Kidney (tissue), 14 donors: Measurements from ENCODE around the gene GATA3. TPM values are rescaled to one million over a fixed set of nuclear protein-coding genes. Genes with fewer than 3 reads are reported as not detected.

ENCODE experiments used
- DNase-seq, 5 donors: peaks; one replicate each; pipeline ENCODE4 v3.0.0-alpha.2; 2013 to 2020
- FAIRE-seq: peaks from 2 replicates; lab custom pipeline; 2012; peaks lifted over from hg19 to GRCh38; lab: Jason Lieb, UNC
- H3K27ac ChIP-seq, 2 donors: one replicate each; pipeline ENCODE4 v1.7.0; 2013; ENCODE audit warnings: low read depth in 2 of 2, low read length in 2 of 2, inconsistent platforms in 1 of 2
- H3K27me3 ChIP-seq: one replicate; pipeline ENCODE4 v1.7.1; 2013; ENCODE audit warnings: low read length, inconsistent platforms; ENCODE audit not compliant: control insufficient read depth, insufficient read depth
- H3K36me3 ChIP-seq, 3 donors: one replicate each; pipeline versions ENCODE4 v1.7.0 to v1.7.1; 2013; ENCODE audit warnings: low read length in 3 of 3, control low read depth in 1 of 3, inconsistent platforms in 1 of 3; ENCODE audit not compliant: insufficient read depth in 3 of 3, control insufficient read depth in 2 of 3
- H3K4me1 ChIP-seq, 3 donors: one replicate each; pipeline versions ENCODE4 v1.7.0 to v1.7.1; 2013; ENCODE audit warnings: low read length in 3 of 3, inconsistent platforms in 1 of 3, low read depth in 1 of 3; ENCODE audit not compliant: control insufficient read depth in 2 of 3, insufficient read depth in 2 of 3
- H3K4me3 ChIP-seq, 3 donors: one replicate each; pipeline versions ENCODE4 v1.7.0 to v1.8.1; 2013; ENCODE audit warnings: low read length in 3 of 3, control low read depth in 1 of 3, inconsistent platforms in 1 of 3
- H3K9ac ChIP-seq, 3 donors: one replicate each; pipeline versions ENCODE4 v1.7.0 to v1.7.1; 2013; ENCODE audit warnings: low read length in 3 of 3, control low read depth in 1 of 3, inconsistent platforms in 1 of 3
- H3K9me3 ChIP-seq, 3 donors: one replicate each; pipeline versions ENCODE4 v1.7.0 to v1.7.1; 2013; ENCODE audit warnings: low read length in 3 of 3, control low read depth in 1 of 3, inconsistent platforms in 1 of 3; ENCODE audit not compliant: control insufficient read depth in 2 of 3, insufficient read depth in 1 of 3
- CTCF ChIP-seq: IDR thresholded peaks from 3 replicates; pipeline ENCODE4 v1.5.1; 2012; ENCODE audit warnings: mild to moderate bottlenecking, moderate library complexity, borderline replicate concordance; ENCODE audit not compliant: insufficient read depth; ENCODE audit errors: extremely low read depth
- intact Hi-C: fragments of 100-400 bp; cut with DNase I; formaldehyde crosslinking; loops from one replicate; pipeline ENCODE4 v1.11.1; 2022
- polyA plus RNA-seq: library from polyadenylated mRNA; stranded (reverse); fragments of 350-450 nt; fragmentation: Illumina TruSeq; extraction: RNeasy Lipid Tissue Mini Kit (QIAGEN cat#74804); gene quantifications from one replicate; pipeline ENCODE4 v1.2.3, GENCODE V29; 2014; ENCODE audit warnings: low read depth, low replicate concordance; ENCODE audit not compliant: insufficient read depth
- total RNA-seq: library from RNA; stranded (reverse); fragmentation: NEBNext Ultra II Directional; extraction: Animal tissue kit (Norgen Biotek cat#: 25700); gene quantifications from one replicate; pipeline ENCODE4 v1.2.1, GENCODE V29; 2021
- donor health status: control.
- donor health status: control.
- donor health status: control.
- donor health status: control.
- donor health status: control.
- donor health status: DM: yes; HTN: yes; CAD: no.
- donor health status: Normal renal cell carcinoma (clear cell type).

The GATA3 gene
- total and polyA plus RNA-seq, 2 donors from 2014 or later: 23.5 to 45.9 TPM

DNA sequence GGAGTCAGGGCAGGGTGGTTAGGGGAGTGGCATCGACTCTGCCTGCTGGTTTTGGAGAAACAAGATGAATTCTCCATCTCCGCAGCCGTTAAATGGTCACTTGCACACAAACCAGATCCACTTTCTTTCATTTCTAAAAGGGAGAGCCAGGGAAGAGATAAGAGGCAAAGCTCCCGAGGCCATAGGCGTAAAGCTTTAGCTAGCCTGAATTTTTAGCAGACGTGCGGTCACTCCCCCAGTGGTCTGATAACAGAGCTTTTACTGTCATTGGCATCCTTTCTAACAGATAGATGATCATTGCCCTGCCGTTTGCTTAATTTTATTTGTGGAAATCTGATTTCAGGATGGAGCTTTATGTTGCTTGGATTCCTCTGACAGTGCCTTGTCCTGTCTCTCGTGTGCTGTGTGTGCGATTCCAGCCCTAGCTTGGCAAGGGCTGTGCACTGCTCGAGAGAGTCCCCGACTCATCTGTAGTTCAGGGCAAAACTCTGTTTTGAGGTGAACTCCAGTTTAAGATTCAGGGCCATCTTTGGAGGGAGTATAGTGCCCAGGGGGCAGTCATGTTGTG, 62.5 kb downstream of the GATA3 start:
- intact Hi-C loops: no loop called here
- H3K4me1 ChIP-seq: no peaks in the 10 kb centered on the region
- no peak overlapping the region for H3K4me3 ChIP-seq
- H3K27ac ChIP-seq: no peak overlapping the region
- H3K9me3 ChIP-seq: no peaks in the 10 kb centered on the region
- no peaks in the 10 kb centered on the region for H3K27me3 ChIP-seq
- no peak for FAIRE-seq
- H3K36me3 ChIP-seq: no peaks in the 10 kb centered on the region
- no peak for TF ChIP-seq CTCF
- H3K9ac ChIP-seq: no peak overlapping the region
- peak in 1 of 5 donors; percentile 50 for DNase-seq

- H3K4me1 ChIP-seq: no peaks in the 10 kb centered on the region
- no peak overlapping the region for H3K4me3 ChIP-seq
- intact Hi-C loops: no loop called here
- DNase-seq (no peak), FAIRE-seq (no peak)
- H3K9ac ChIP-seq: no peak overlapping the region
- no peaks in the 10 kb centered on the region for H3K27me3 ChIP-seq
- H3K27ac ChIP-seq: no peak overlapping the region
- H3K36me3 ChIP-seq: no peaks in the 10 kb centered on the region
- no peak for TF ChIP-seq CTCF
- no peaks in the 10 kb centered on the region for H3K9me3 ChIP-seq
Measured at GRCh38 chr10:8121201-8121890, 66.9 kb downstream of the GATA3 start.

- TF ChIP-seq CTCF: no peak
- intact Hi-C loops: no loop called here
- Histone ChIP-seq H3K36me3 (no peaks in the 10 kb centered on the region), H3K27ac (no peak overlapping the region), H3K4me1 (no peaks in the 10 kb centered on the region), H3K27me3 (no peaks in the 10 kb centered on the region), H3K9ac (no peak overlapping the region), H3K4me3 (no peak overlapping the region), H3K9me3 (no peaks in the 10 kb centered on the region)
- FAIRE-seq (no peak), DNase-seq (no peak)
Measured at GRCh38 chr10:8122611-8123369, 68.3 kb downstream of the GATA3 start.
